HepG2 (cell line): ENCODE results near the gene INTS6L. TPM values are rescaled to one million over a fixed set of nuclear protein-coding genes. Genes with fewer than 3 reads are reported as not detected.

Source experiments
- ATAC-seq: fragments of 200-7000 bp; cut with Tn5 transposase; 3 replicates; pipeline ENCODE4 v1.9.1; 2020; ENCODE audit warnings: mild to moderate bottlenecking, moderate library complexity
- BruUV-seq: library from RNA; stranded (reverse); fragments of 400-500 nt; replicated peaks from 2 replicates; lab custom pipeline; 2021; lab: Mats Ljungman, UMichigan
- CTCF ChIA-PET: fragments of 300-600 bp; formaldehyde crosslinking; extraction: SDS; loops from one replicate; lab custom pipeline; 2021; ENCODE audit warnings: low total read pairs, inconsistent platforms, low intra/inter-chr PET ratio; lab: Yijun Ruan, JAX
- POLR2A ChIA-PET: fragments of 350-600 bp; sonication (Branson Sonifier 250); formaldehyde crosslinking; loops from one replicate; lab custom pipeline; 2020; ENCODE audit warnings: antibody characterized with exemption, inconsistent platforms; lab: Yijun Ruan, JAX
- DNase-seq: peaks from one replicate; pipeline ENCODE4 v3.0.0-alpha.2; 2015; ENCODE audit warnings: low spot score
- FAIRE-seq: peaks from 3 replicates; lab custom pipeline; 2011; peaks lifted over from hg19 to GRCh38; lab: Jason Lieb, UNC
- H2AFZ ChIP-seq: one replicate; pipeline ENCODE4 v1.6.1; 2011; ENCODE audit warnings: low read length, inconsistent platforms
- H3K27ac ChIP-seq: fragments of 300-600 bp; 3 replicates; pipeline ENCODE4 v1.8.0; 2011; ENCODE audit warnings: mixed run types, mild to moderate bottlenecking, mixed read lengths, low read length, inconsistent platforms; ENCODE audit not compliant: insufficient read depth; ENCODE audit errors: extremely low read length
- H3K27me3 ChIP-seq, 2 experiments: fragments of 200-600 bp in 1 of 2; 2 replicates in 1 of 2; 3 replicates in 1 of 2; pipeline versions ENCODE4 v1.6.0 to v1.8.0; 2011; ENCODE audit warnings: low read length in 2 of 2, mild to moderate bottlenecking in 2 of 2, moderate library complexity in 2 of 2, inconsistent platforms in 1 of 2; ENCODE audit not compliant: insufficient read depth in 2 of 2, control insufficient read depth in 1 of 2
- H3K36me3 ChIP-seq, 2 experiments: fragments of 200-600 bp in 1 of 2; replicated peaks in 1 of 2; 2 replicates in 1 of 2; 3 replicates in 1 of 2; pipeline versions ENCODE4 v1.5.1 to v1.8.0; 2011; ENCODE audit warnings: low read length in 2 of 2, inconsistent platforms in 1 of 2; ENCODE audit not compliant: insufficient read depth in 2 of 2, control insufficient read depth in 1 of 2
- H3K4me1 ChIP-seq: 2 replicates; pipeline ENCODE4 v1.5.1; 2012; ENCODE audit warnings: low read length, inconsistent platforms; ENCODE audit not compliant: insufficient read depth
- H3K4me2 ChIP-seq: 2 replicates; pipeline ENCODE4 v1.6.0; 2011; ENCODE audit warnings: low read depth, low read length, inconsistent platforms
- H3K4me3 ChIP-seq, 3 experiments: fragments of 200-600 bp in 1 of 3; sonication (generic), shearing (Covaris generic) in 1 of 3; replicated peaks in 1 of 3; 2 replicates each; pipeline ENCODE4 v1.5.1; 2011 to 2016; ENCODE audit warnings: low read length in 3 of 3, inconsistent platforms in 2 of 3, low read depth in 2 of 3, mild to moderate bottlenecking in 2 of 3, control low read depth in 1 of 3, mixed read lengths in 1 of 3; ENCODE audit not compliant: insufficient read depth in 1 of 3
- H3K79me2 ChIP-seq: one replicate; pipeline ENCODE4 v1.6.1; 2011; ENCODE audit warnings: low read length, inconsistent platforms; ENCODE audit not compliant: insufficient read depth
- H3K9ac ChIP-seq: 2 replicates; pipeline ENCODE4 v1.6.0; 2011; ENCODE audit warnings: mild to moderate bottlenecking, low read depth, low read length, inconsistent platforms; ENCODE audit not compliant: insufficient read depth
- H3K9me3 ChIP-seq: 2 replicates; pipeline ENCODE4 v1.5.1; 2012; ENCODE audit warnings: mild to moderate bottlenecking, low read length
- H4K20me1 ChIP-seq: 2 replicates; pipeline ENCODE4 v1.6.0; 2011; ENCODE audit warnings: inconsistent platforms, mild to moderate bottlenecking, low read length, moderate library complexity; ENCODE audit not compliant: insufficient read depth
- CSRNP1 ChIP-seq: sonication (generic); formaldehyde crosslinking; IDR thresholded peaks from 2 replicates; pipeline ENCODE4 v1.8.1; 2023; ENCODE audit warnings: mild to moderate bottlenecking, missing genetic modification reagents
- ZMYM4 ChIP-seq: sonication (generic); formaldehyde crosslinking; IDR thresholded peaks from 2 replicates; pipeline ENCODE4 v1.8.1; 2023; ENCODE audit warnings: mild to moderate bottlenecking, missing genetic modification reagents
- ZNF513 ChIP-seq: sonication (generic); formaldehyde crosslinking; conservative IDR thresholded peaks from 2 replicates; pipeline ENCODE4 v1.5.0; 2020; ENCODE audit warnings: missing genetic modification reagents
- in situ Hi-C: cut with HindIII; loops from 2 replicates; pipeline ENCODE4 v1.10.0; 2017; ENCODE audit warnings: low pct_unique_long_range_greater_than_20kb; ENCODE audit not compliant: extremely low pct_ligation_motif_present
- intact Hi-C: fragments of 100-400 bp; cut with micrococcal nuclease; formaldehyde crosslinking; loops from one replicate; pipeline ENCODE4 v1.10.0; 2022; ENCODE audit not compliant: unreplicated experiment
- polyA plus RNA-seq, 8 experiments: library from polyadenylated mRNA; depleted of rRNA in 3 of 8; stranded (reverse) in 7 of 8; unstranded in 1 of 8; fragments of >200 nt; fragmentation: Illumina TruSeq in 4 of 8; extraction: Trizol in 4 of 8; gene quantifications; 2 replicates each; pipeline versions ENCODE4 v1.2.1 to v1.2.3, GENCODE V29; 2011 to 2016; ENCODE audit warnings: low read depth in 4 of 8, missing spikeins in 1 of 8, mixed read lengths in 1 of 8; ENCODE audit not compliant: insufficient read depth in 1 of 8
- total RNA-seq, 5 experiments: library from RNA; depleted of rRNA; stranded (reverse); fragments of >200 nt; fragmentation: Illumina TruSeq; extraction: Trizol; gene quantifications; 2 replicates each; pipeline ENCODE4 v1.2.3, GENCODE V29; 2016; ENCODE audit warnings: low read depth in 1 of 5

Gene INTS6L
- total and polyA plus RNA-seq, 2 of the 13 experiments (the other 11 are each of a cell fraction or from before 2014, with no cell fraction given), result not detected

- CTCF ChIA-PET, result no interaction called here
- FAIRE-seq, result no peak
- H3K79me2 ChIP-seq, result no peaks in the 10 kb centered on the region
Observed at GRCh38 chrX:135536877-135537276, 16.4 kb downstream of the INTS6L start.

More at GRCh38 chrX:135536877-135537276, 16.4 kb downstream of the INTS6L start:
- Histone ChIP-seq H3K27me3 (no peaks in the 10 kb centered on the region), H4K20me1 (no peaks in the 10 kb centered on the region), H2AFZ (no peak overlapping the region), H3K4me1 (no peaks in the 10 kb centered on the region), H3K4me3 (no peak overlapping the region), H3K27ac (no peak overlapping the region), H3K36me3 (no peaks in the 10 kb centered on the region), H3K9ac (no peak overlapping the region), H3K9me3 (no peaks in the 10 kb centered on the region), H3K4me2 (no peak overlapping the region)
- in situ Hi-C loops, result no loop called here
- DNase-seq (no peak), ATAC-seq (no peak)
- no TSS peak for BruUV-seq
- POLR2A ChIA-PET, result no interaction called here
- TF ChIP-seq ZNF513 (CRISPR knock-in tag), result no peak
- no peak for TF ChIP-seq CSRNP1
- TF ChIP-seq ZMYM4 (CRISPR knock-in tag), result no peak
- intact Hi-C loops, result no loop called here
